ENCODE results near the gene EPC2.

DNA sequence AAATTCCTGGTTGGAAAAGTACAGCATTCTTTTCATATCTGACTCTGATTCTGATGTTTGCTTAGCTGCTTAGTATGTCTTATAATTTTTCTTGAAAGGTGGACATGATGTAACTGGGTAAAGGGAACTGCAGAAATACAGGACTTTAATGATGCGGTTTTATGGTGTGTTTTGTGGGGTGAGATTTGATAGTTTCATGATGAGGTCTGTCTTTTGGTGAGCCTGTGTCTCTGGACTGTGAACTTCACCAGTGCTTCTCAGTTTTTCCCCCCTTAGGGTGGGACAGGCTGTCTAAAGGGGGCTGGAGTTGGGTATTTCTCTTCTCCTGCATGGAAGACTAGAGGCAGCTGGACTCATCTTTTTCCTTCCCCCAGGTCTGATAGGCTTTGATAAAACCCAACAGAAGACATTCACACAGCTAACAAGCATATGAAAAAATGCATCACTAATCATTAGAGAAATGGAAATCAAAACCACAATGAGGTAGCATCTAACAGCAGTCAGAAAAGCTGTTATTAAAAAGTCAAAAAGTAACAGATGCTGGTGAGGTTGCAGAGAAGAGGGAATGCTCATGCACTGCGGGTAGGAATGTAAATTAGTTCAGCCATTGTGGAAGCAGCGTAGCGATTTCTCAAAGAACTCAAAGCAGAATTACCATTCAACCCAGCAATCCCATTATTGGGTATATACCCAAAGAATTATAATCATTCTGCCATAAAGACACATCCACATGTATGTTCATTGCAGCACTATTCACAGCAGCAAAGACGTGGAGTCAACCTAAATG, 77.6 kb downstream of the EPC2 start:
- TF ChIP-seq, protein P1, sequence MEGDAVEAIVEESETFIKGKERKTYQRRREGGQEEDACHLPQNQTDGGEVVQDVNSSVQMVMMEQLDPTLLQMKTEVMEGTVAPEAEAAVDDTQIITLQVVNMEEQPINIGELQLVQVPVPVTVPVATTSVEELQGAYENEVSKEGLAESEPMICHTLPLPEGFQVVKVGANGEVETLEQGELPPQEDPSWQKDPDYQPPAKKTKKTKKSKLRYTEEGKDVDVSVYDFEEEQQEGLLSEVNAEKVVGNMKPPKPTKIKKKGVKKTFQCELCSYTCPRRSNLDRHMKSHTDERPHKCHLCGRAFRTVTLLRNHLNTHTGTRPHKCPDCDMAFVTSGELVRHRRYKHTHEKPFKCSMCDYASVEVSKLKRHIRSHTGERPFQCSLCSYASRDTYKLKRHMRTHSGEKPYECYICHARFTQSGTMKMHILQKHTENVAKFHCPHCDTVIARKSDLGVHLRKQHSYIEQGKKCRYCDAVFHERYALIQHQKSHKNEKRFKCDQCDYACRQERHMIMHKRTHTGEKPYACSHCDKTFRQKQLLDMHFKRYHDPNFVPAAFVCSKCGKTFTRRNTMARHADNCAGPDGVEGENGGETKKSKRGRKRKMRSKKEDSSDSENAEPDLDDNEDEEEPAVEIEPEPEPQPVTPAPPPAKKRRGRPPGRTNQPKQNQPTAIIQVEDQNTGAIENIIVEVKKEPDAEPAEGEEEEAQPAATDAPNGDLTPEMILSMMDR (IDR thresholded peaks at IDR 0.05) = no peak
- no peak for TF ChIP-seq POLR2A (IDR thresholded peaks at IDR 0.05)

Data from testis (tissue), 2 donors.